Caco-2 (cell line): ENCODE results near the gene CSAD. TPM values are rescaled to one million over a fixed set of nuclear protein-coding genes. Genes with fewer than 3 reads are reported as not detected.

Source experiments
- BruUV-seq: library from RNA; stranded (reverse); fragments of 400-500 nt; replicated peaks from 2 replicates; lab custom pipeline; 2021; lab: Mats Ljungman, UMichigan
- CTCF ChIA-PET: fragments of 300-600 bp; sonication (Branson Sonifier 250); formaldehyde crosslinking; loops from one replicate; lab custom pipeline; 2022; ENCODE audit warnings: antibody characterized with exemption; lab: Charles Lee
- POLR2A ChIA-PET: fragments of 300-600 bp; sonication (Branson Sonifier 250); formaldehyde crosslinking; loops from one replicate; lab custom pipeline; 2022; ENCODE audit warnings: antibody characterized with exemption; lab: Charles Lee
- DNase-seq, 2 experiments: peaks; one replicate each; pipeline versions ENCODE4 v3.0.0 to v3.0.0-alpha.2; 2020 to 2022
- H3K27me3 ChIP-seq: replicated peaks from 2 replicates; pipeline ENCODE4 v1.6.0; 2011; ENCODE audit warnings: low read length; ENCODE audit not compliant: control insufficient read depth, insufficient read depth
- H3K36me3 ChIP-seq: 2 replicates; pipeline ENCODE4 v1.5.1; 2011; ENCODE audit warnings: low read length; ENCODE audit not compliant: control insufficient read depth, insufficient read depth
- H3K4me1 ChIP-seq: fragments of 250-450 bp; sonication (Bioruptor Pico); 2 replicates; pipeline ENCODE4 v1.5.1; 2020; ENCODE audit warnings: mild to moderate bottlenecking
- H3K4me3 ChIP-seq: 2 replicates; pipeline ENCODE4 v1.5.1; 2011; ENCODE audit warnings: low read depth, mild to moderate bottlenecking, control low read depth, low read length
- H3K9me3 ChIP-seq: fragments of 250-450 bp; sonication (Bioruptor Pico); 2 replicates; pipeline ENCODE4 v1.5.1; 2020; ENCODE audit warnings: mild to moderate bottlenecking, moderate library complexity
- H3K27ac Mint-ChIP-seq: one replicate; pipeline ENCODE4 v1.8.0; 2022; ENCODE audit warnings: mixed read lengths; ENCODE audit not compliant: unreplicated experiment
- H3K27me3 Mint-ChIP-seq: one replicate; pipeline ENCODE4 v1.8.0; 2022; ENCODE audit warnings: mixed read lengths; ENCODE audit not compliant: insufficient read depth, unreplicated experiment
- H3K36me3 Mint-ChIP-seq: one replicate; pipeline ENCODE4 v1.8.0; 2022; ENCODE audit warnings: mild to moderate bottlenecking, mixed read lengths; ENCODE audit not compliant: insufficient read depth, unreplicated experiment
- H3K4me1 Mint-ChIP-seq: one replicate; pipeline ENCODE4 v1.8.0; 2022; ENCODE audit warnings: low read depth, mixed read lengths; ENCODE audit not compliant: unreplicated experiment
- H3K4me3 Mint-ChIP-seq: one replicate; pipeline ENCODE4 v1.8.0; 2022; ENCODE audit warnings: mild to moderate bottlenecking, moderate library complexity, mixed read lengths; ENCODE audit not compliant: unreplicated experiment
- H3K9me3 Mint-ChIP-seq: one replicate; pipeline ENCODE4 v1.8.0; 2022; ENCODE audit warnings: mixed read lengths; ENCODE audit not compliant: unreplicated experiment
- intact Hi-C: fragments of 100-400 bp; cut with micrococcal nuclease; formaldehyde crosslinking; loops from one replicate; pipeline ENCODE4 v1.10.0; 2022; ENCODE audit not compliant: unreplicated experiment
- total RNA-seq: library from RNA; stranded (reverse); gene quantifications from 2 replicates; pipeline ENCODE4 v1.2.3, GENCODE V29; 2022
- TF ChIP-seq, protein P1 (sequence below), 2 experiments: fragments of 200-600 bp in 1 of 2; IDR thresholded peaks; 1 replicate in 1 of 2; 2 replicates in 1 of 2; pipeline versions ENCODE4 v1.5.1 to v1.8.0; 2011 to 2022; ENCODE audit warnings: antibody characterized with exemption in 1 of 2, control low read depth in 1 of 2, inconsistent platforms in 1 of 2, low read depth in 1 of 2, low read length in 1 of 2, mild to moderate bottlenecking in 1 of 2, moderate library complexity in 1 of 2; ENCODE audit not compliant: insufficient read depth in 1 of 2, severe bottlenecking in 1 of 2, unreplicated experiment in 1 of 2

Gene CSAD
- total RNA-seq, 1 experiment from 2014 or later = 20.1 TPM

DNA sequence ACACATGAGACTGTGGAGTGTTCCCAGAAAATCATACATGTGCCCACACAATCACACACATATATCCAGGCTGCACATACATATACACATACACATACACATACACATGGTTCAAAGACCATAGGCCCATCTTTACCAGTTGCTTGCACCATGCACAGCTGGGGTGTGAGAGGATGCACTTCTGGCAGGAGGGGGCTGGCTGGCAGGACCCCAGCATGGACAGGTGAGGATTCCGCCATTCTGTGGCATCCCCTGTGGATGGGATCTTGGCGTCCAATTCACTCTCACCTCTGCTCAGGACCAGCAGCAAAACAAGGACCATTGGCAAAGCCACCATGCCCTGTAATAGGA, 19.4 kb upstream of the CSAD start:
- Histone ChIP-seq H3K36me3 (no peaks in the 10 kb centered on the region), H3K4me3 (no peak overlapping the region), H3K4me1 (no peaks in the 10 kb centered on the region), H3K9me3 (no peaks in the 10 kb centered on the region), H3K27me3 (no peaks in the 10 kb centered on the region)
- no TSS peak for BruUV-seq
- H3K27ac Mint-ChIP-seq = no peak overlapping the region
- intact Hi-C loops = no loop called here
- H3K4me3 Mint-ChIP-seq = no peak overlapping the region
- H3K27me3 Mint-ChIP-seq = no peaks in the 10 kb centered on the region
- ChIA-PET POLR2A (no interaction called here), CTCF (interaction anchor here (1.7 kb wide), 1 partner anchor 25 kb away, joined by 5 read pairs; no protein-coding TSS in a partner anchor)
- no peaks in the 10 kb centered on the region for H3K36me3 Mint-ChIP-seq
- DNase-seq = no peak
- TF ChIP-seq, protein P1, sequence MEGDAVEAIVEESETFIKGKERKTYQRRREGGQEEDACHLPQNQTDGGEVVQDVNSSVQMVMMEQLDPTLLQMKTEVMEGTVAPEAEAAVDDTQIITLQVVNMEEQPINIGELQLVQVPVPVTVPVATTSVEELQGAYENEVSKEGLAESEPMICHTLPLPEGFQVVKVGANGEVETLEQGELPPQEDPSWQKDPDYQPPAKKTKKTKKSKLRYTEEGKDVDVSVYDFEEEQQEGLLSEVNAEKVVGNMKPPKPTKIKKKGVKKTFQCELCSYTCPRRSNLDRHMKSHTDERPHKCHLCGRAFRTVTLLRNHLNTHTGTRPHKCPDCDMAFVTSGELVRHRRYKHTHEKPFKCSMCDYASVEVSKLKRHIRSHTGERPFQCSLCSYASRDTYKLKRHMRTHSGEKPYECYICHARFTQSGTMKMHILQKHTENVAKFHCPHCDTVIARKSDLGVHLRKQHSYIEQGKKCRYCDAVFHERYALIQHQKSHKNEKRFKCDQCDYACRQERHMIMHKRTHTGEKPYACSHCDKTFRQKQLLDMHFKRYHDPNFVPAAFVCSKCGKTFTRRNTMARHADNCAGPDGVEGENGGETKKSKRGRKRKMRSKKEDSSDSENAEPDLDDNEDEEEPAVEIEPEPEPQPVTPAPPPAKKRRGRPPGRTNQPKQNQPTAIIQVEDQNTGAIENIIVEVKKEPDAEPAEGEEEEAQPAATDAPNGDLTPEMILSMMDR (IDR thresholded peaks at IDR 0.05; ENCODE audit: insufficient read depth in 1 of 2, low read depth in 1 of 2, low read length in 1 of 2, severe bottlenecking in 1 of 2, unreplicated experiment in 1 of 2) = no peak
- H3K4me1 Mint-ChIP-seq = no peaks in the 10 kb centered on the region
- H3K9me3 Mint-ChIP-seq = no peaks in the 10 kb centered on the region

- intact Hi-C loops = no loop called here
Observed at GRCh38 chr12:53199700-53200099, 19.0 kb upstream of the CSAD start.

DNA sequence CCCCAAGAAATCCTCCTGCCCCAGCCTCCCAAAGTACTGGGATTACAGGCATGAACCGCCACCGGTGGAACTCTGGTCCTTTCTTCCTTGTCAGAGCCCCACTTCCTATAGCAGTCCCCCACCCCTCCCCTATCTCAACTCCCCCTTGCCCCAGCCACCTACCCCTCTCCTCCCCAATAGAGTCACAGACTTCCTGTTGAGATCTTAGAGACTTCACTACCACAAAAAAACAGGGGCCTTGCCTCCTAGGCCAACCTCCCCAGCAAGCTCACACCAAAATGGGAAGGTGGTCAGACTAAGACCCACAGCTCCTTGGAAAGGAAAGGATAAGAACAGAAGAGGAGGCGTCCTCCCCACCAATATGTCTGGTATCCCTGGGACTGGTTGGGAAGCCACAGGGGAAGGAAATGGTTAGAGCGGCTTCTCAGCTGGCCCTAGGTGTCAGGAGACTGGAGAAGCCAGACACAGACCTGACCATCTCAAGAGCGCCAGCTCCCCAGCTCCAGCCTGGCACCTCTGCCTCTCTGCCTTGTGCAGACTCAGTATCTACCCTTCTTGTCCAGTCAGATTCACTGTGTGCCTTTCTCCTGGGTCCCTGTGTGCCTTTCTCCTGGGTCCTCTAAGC, 17.9 kb upstream of the CSAD start:
- H3K27me3 Mint-ChIP-seq = no peaks in the 10 kb centered on the region
- H3K36me3 Mint-ChIP-seq = peaks cover 5% of the 10 kb centered on the region
- no peaks in the 10 kb centered on the region for H3K9me3 ChIP-seq
- no peak overlapping the region for H3K27ac Mint-ChIP-seq
- intact Hi-C loops = no loop called here
- CTCF ChIA-PET = interaction anchor here (0.5 to 1.7 kb wide), 4 partner anchors 15 to 144 kb away, joined by 3 to 10 read pairs (median 4); partner anchors contain the start of gene AAAS
- H3K36me3 ChIP-seq = no peaks in the 10 kb centered on the region
- BruUV-seq = no TSS peak
- H3K27me3 ChIP-seq = no peaks in the 10 kb centered on the region
- H3K4me1 Mint-ChIP-seq = no peaks in the 10 kb centered on the region
- H3K9me3 Mint-ChIP-seq = no peaks in the 10 kb centered on the region
- H3K4me1 ChIP-seq = no peaks in the 10 kb centered on the region
- DNase-seq = no peak
- POLR2A ChIA-PET = interaction anchor here (0.6 kb wide), 1 partner anchor 212 kb away, joined by 3 read pairs; no protein-coding TSS in a partner anchor
- TF ChIP-seq, protein P1 (IDR thresholded peaks at IDR 0.05; ENCODE audit: insufficient read depth in 1 of 2, low read depth in 1 of 2, low read length in 1 of 2, severe bottlenecking in 1 of 2, unreplicated experiment in 1 of 2) = no peak
- H3K4me3 ChIP-seq = no peak overlapping the region
- H3K4me3 Mint-ChIP-seq = no peak overlapping the region

More at GRCh38 chr12:53199700-53200099, 19.0 kb upstream of the CSAD start:
- Histone ChIP-seq H3K4me3 (no peak overlapping the region), H3K36me3 (no peaks in the 10 kb centered on the region), H3K4me1 (no peaks in the 10 kb centered on the region), H3K9me3 (no peaks in the 10 kb centered on the region), H3K27me3 (no peaks in the 10 kb centered on the region)
- TF ChIP-seq, protein P1 (IDR thresholded peaks at IDR 0.05; ENCODE audit: insufficient read depth in 1 of 2, low read depth in 1 of 2, low read length in 1 of 2, severe bottlenecking in 1 of 2, unreplicated experiment in 1 of 2) = no peak
- Mint-ChIP-seq H3K27me3 (no peaks in the 10 kb centered on the region), H3K27ac (no peak overlapping the region), H3K4me1 (no peaks in the 10 kb centered on the region), H3K36me3 (no peaks in the 10 kb centered on the region), H3K9me3 (no peaks in the 10 kb centered on the region), H3K4me3 (no peak overlapping the region)
- ChIA-PET POLR2A (no interaction called here), CTCF (interaction anchor here (1.7 kb wide), 1 partner anchor 24 kb away, joined by 5 read pairs; no protein-coding TSS in a partner anchor)
- no peak for DNase-seq
- no TSS peak for BruUV-seq
